Measurements from ENCODE around the gene SLC35F1. TPM values are rescaled to one million over a fixed set of nuclear protein-coding genes. Genes with fewer than 3 reads are reported as not detected.

Gene SLC35F1
- polyA plus RNA-seq, 1 donor from 2014 or later = 35.1 TPM

GRCh38 chr6:118319894-118320649 lies 413.0 kb downstream of the SLC35F1 start:
- no peak overlapping the region for H2AFZ ChIP-seq (ENCODE audit: low read depth, low read length)
- no peaks in the 10 kb centered on the region for H3K79me2 ChIP-seq (replicated peaks; ENCODE audit: insufficient read depth, low read length)
- no peaks in the 10 kb centered on the region for H4K20me1 ChIP-seq (ENCODE audit: insufficient read depth)
- no peaks in the 10 kb centered on the region for H3K9me2 ChIP-seq (ENCODE audit: insufficient read depth, low read length)
- TF ChIP-seq REST (IDR thresholded peaks at IDR 0.05; ENCODE audit: borderline replicate concordance) (no peak), EZH2 (IDR thresholded peaks at IDR 0.05; ENCODE audit: borderline replicate concordance, insufficient read depth, low read length, poor library complexity, severe bottlenecking) (no peak), POLR2AphosphoS5 (IDR thresholded peaks at IDR 0.05) (no peak), SMC3 (conservative IDR thresholded peaks at IDR 0.05; ENCODE audit: poor library complexity) (no peak), TAF1 (IDR thresholded peaks at IDR 0.05; ENCODE audit: low read depth) (no peak), MXI1 (conservative IDR thresholded peaks at IDR 0.05; ENCODE audit: poor library complexity, severe bottlenecking) (no peak), RAD21 (conservative IDR thresholded peaks at IDR 0.05) (no peak), EP300 (conservative IDR thresholded peaks at IDR 0.05; ENCODE audit: poor library complexity, severe bottlenecking) (no peak)
- no peaks in the 10 kb centered on the region for H3K9me3 ChIP-seq (ENCODE audit: low read length)
- no peak overlapping the region for H3K27ac ChIP-seq (ENCODE audit: low read length)
- no peak overlapping the region for H3K4me2 ChIP-seq (ENCODE audit: low read length)
- H3K27me3 ChIP-seq (ENCODE audit: insufficient read depth, low read depth, low read length) = no peaks in the 10 kb centered on the region
- H3K36me3 ChIP-seq (ENCODE audit: insufficient read depth, low read length) = peaks cover 5% of the 10 kb centered on the region
- no peaks in the 10 kb centered on the region for H3F3A ChIP-seq (ENCODE audit: insufficient read depth, low read length, poor library complexity, severe bottlenecking)
- H3K4me3 ChIP-seq (ENCODE audit: low read length) = no peak overlapping the region
- H3K9ac ChIP-seq (ENCODE audit: low read length) = no peak overlapping the region

- TF ChIP-seq CTCF (IDR thresholded peaks at IDR 0.05; ENCODE audit: poor library complexity, severe bottlenecking) = no peak
- no peak for TF ChIP-seq TAF1 (IDR thresholded peaks at IDR 0.05; ENCODE audit: low read depth)
- no peak for TF ChIP-seq POLR2AphosphoS5 (IDR thresholded peaks at IDR 0.05)
- TF ChIP-seq EP300 (conservative IDR thresholded peaks at IDR 0.05; ENCODE audit: poor library complexity, severe bottlenecking) = no peak
- no peak for TF ChIP-seq EZH2 (IDR thresholded peaks at IDR 0.05; ENCODE audit: borderline replicate concordance, insufficient read depth, low read length, poor library complexity, severe bottlenecking)
- no peak for TF ChIP-seq SMC3 (conservative IDR thresholded peaks at IDR 0.05; ENCODE audit: poor library complexity)
- no peak for TF ChIP-seq REST (IDR thresholded peaks at IDR 0.05; ENCODE audit: borderline replicate concordance)
- TF ChIP-seq RAD21 (conservative IDR thresholded peaks at IDR 0.05) = no peak
- no peak for TF ChIP-seq MXI1 (conservative IDR thresholded peaks at IDR 0.05; ENCODE audit: poor library complexity, severe bottlenecking)
- Histone ChIP-seq H3K27ac (ENCODE audit: low read length) (no peak overlapping the region), H4K20me1 (ENCODE audit: insufficient read depth) (no peaks in the 10 kb centered on the region), H3K4me3 (ENCODE audit: low read length) (no peak overlapping the region), H3K9me2 (ENCODE audit: insufficient read depth, low read length) (no peaks in the 10 kb centered on the region), H3K36me3 (ENCODE audit: insufficient read depth, low read length) (peaks cover 3% of the 10 kb centered on the region), H3F3A (ENCODE audit: insufficient read depth, low read length, poor library complexity, severe bottlenecking) (no peaks in the 10 kb centered on the region), H3K4me2 (ENCODE audit: low read length) (no peak overlapping the region), H3K27me3 (ENCODE audit: insufficient read depth, low read depth, low read length) (no peaks in the 10 kb centered on the region), H3K79me2 (replicated peaks; ENCODE audit: insufficient read depth, low read length) (no peaks in the 10 kb centered on the region), H3K9ac (ENCODE audit: low read length) (no peak overlapping the region), H3K9me3 (ENCODE audit: low read length) (no peaks in the 10 kb centered on the region), H2AFZ (ENCODE audit: low read depth, low read length) (no peak overlapping the region)
Measured at GRCh38 chr6:118320652-118321051, 413.6 kb downstream of the SLC35F1 start.

Measured in neural cell (in vitro differentiated cells).